ENCODE measurements around the gene CLDN15.
A peak's percentile ranks its signal among the peaks of the same experiment; 100 is the strongest.

Gene CLDN15

GRCh38 chr7:101218236-101219125, 19.1 kb downstream of the CLDN15 start:
- peak overlapping the region; percentile 96 for H3K4me3 ChIP-seq (ENCODE audit: low read depth, low read length)
- H3K27ac ChIP-seq = peak overlapping the region; percentile 31
- DNase-seq = no peak
- H3K36me3 ChIP-seq = peaks cover 32% of the 10 kb centered on the region
- H3K9me3 ChIP-seq (ENCODE audit: severe bottlenecking) = no peaks in the 10 kb centered on the region
- TF ChIP-seq CTCF (IDR thresholded peaks at IDR 0.05; ENCODE audit: low read depth, low read length) = no peak
- H3K27me3 ChIP-seq (ENCODE audit: insufficient read depth, low read depth, severe bottlenecking) = no peaks in the 10 kb centered on the region

- peak; percentile 22; the same call in 1 of the 2 replicates for TF ChIP-seq CTCF (IDR thresholded peaks at IDR 0.05; ENCODE audit: low read depth, low read length)
- Histone ChIP-seq H3K36me3 (peaks cover 23% of the 10 kb centered on the region), H3K4me3 (ENCODE audit: low read depth, low read length) (peak within 1 kb of the TSS; percentile 96), H3K9me3 (ENCODE audit: severe bottlenecking) (no peaks in the 10 kb centered on the region), H3K27ac (peak within 1 kb of the TSS; percentile 85), H3K27me3 (ENCODE audit: insufficient read depth, low read depth, severe bottlenecking) (no peaks in the 10 kb centered on the region)
- DNase-seq = peak; percentile 97
Measured at GRCh38 chr7:101217388-101218235, 20.0 kb downstream of the CLDN15 start, which contains the start of the genes PLOD3 and ZNHIT1. Gene PLOD3 (minus strand): TSS chr7:101217581. CDS start chr7:101217274, 307 bp downstream. Gene ZNHIT1 (plus strand): TSS chr7:101218165. CDS start chr7:101218196, 31 bp downstream.

- no peak for DNase-seq
- Histone ChIP-seq H3K9me3 (ENCODE audit: severe bottlenecking) (no peaks in the 10 kb centered on the region), H3K36me3 (peaks cover 19% of the 10 kb centered on the region), H3K27me3 (ENCODE audit: insufficient read depth, low read depth, severe bottlenecking) (no peaks in the 10 kb centered on the region), H3K4me3 (ENCODE audit: low read depth, low read length) (peak overlapping the region; percentile 96), H3K27ac (peak overlapping the region; percentile 85)
- TF ChIP-seq CTCF (IDR thresholded peaks at IDR 0.05; ENCODE audit: low read depth, low read length) = no peak
Measured at GRCh38 chr7:101216860-101217387, 20.7 kb downstream of the CLDN15 start.

GRCh38 chr7:101216001-101216859, 21.4 kb downstream of the CLDN15 start:
- H3K27ac ChIP-seq = peak overlapping the region; percentile 85
- H3K36me3 ChIP-seq = peaks cover 26% of the 10 kb centered on the region
- H3K4me3 ChIP-seq (ENCODE audit: low read depth, low read length) = peak overlapping the region; percentile 96
- TF ChIP-seq CTCF (IDR thresholded peaks at IDR 0.05; ENCODE audit: low read depth, low read length) = no peak
- H3K27me3 ChIP-seq (ENCODE audit: insufficient read depth, low read depth, severe bottlenecking) = no peaks in the 10 kb centered on the region
- DNase-seq = no peak
- H3K9me3 ChIP-seq (ENCODE audit: severe bottlenecking) = no peaks in the 10 kb centered on the region

GRCh38 chr7:101212014-101212413, 25.6 kb downstream of the CLDN15 start:
- peak; percentile 54 for TF ChIP-seq CTCF (IDR thresholded peaks at IDR 0.05; ENCODE audit: low read depth, low read length)
- Histone ChIP-seq H3K27me3 (ENCODE audit: insufficient read depth, low read depth, severe bottlenecking) (no peaks in the 10 kb centered on the region), H3K27ac (no peak overlapping the region), H3K36me3 (peaks cover 50% of the 10 kb centered on the region), H3K9me3 (ENCODE audit: severe bottlenecking) (no peaks in the 10 kb centered on the region), H3K4me3 (ENCODE audit: low read depth, low read length) (no peak overlapping the region)
- DNase-seq = no peak

All from WERI-Rb-1 (cell line).